Gastroesophageal sphincter (tissue), 4 donors: ENCODE measurements around the gene VPS13D. TPM values are rescaled to one million over a fixed set of nuclear protein-coding genes. Genes with fewer than 3 reads are reported as not detected.

Experiments used
- ATAC-seq: fragments of 150-250 bp; one replicate; pipeline ENCODE4 v1.9.1; 2016; ENCODE audit warnings: mild to moderate bottlenecking, moderate library complexity
- H3K27ac ChIP-seq, 4 donors: fragments of 200-600 bp; sonication (generic) in 3 of 4; 1 replicate in 3 of 4; 2 replicates in 1 of 4; pipeline ENCODE4 v1.5.1; 2016 to 2019
- H3K27me3 ChIP-seq: fragments of 200-600 bp; sonication (generic); one replicate; pipeline ENCODE4 v1.5.1; 2019
- H3K36me3 ChIP-seq, 2 donors: fragments of 200-600 bp; sonication (generic); one replicate each; pipeline ENCODE4 v1.5.1; 2019; ENCODE audit warnings: control low read depth in 1 of 2
- H3K4me1 ChIP-seq, 3 donors: fragments of 200-600 bp; sonication (generic); 1 replicate in 2 of 3; 2 replicates in 1 of 3; pipeline ENCODE4 v1.5.1; 2016 to 2019; ENCODE audit warnings: control low read depth in 2 of 3
- H3K4me3 ChIP-seq, 2 donors: fragments of 200-600 bp; sonication (generic); one replicate each; pipeline ENCODE4 v1.5.1; 2019; ENCODE audit warnings: mild to moderate bottlenecking in 1 of 2, moderate library complexity in 1 of 2
- H3K9me3 ChIP-seq, 3 donors: fragments of 200-600 bp; sonication (generic); one replicate each; pipeline ENCODE4 v1.5.1; 2017 to 2019; ENCODE audit warnings: control low read depth in 2 of 3
- EP300 ChIP-seq: sonication (generic); formaldehyde crosslinking; IDR thresholded peaks from one replicate; pipeline ENCODE4 v1.6.1; 2017; ENCODE audit warnings: antibody characterized with exemption, mild to moderate bottlenecking
- POLR2A ChIP-seq, 2 donors: fragments of 450-650 bp; IDR thresholded peaks; one replicate each; pipeline ENCODE4 v1.6.1; 2017; ENCODE audit warnings: antibody characterized with exemption in 2 of 2, mild to moderate bottlenecking in 2 of 2, moderate library complexity in 1 of 2
- POLR2AphosphoS5 ChIP-seq: sonication (generic); formaldehyde crosslinking; IDR thresholded peaks from one replicate; pipeline ENCODE4 v1.6.1; 2017; ENCODE audit warnings: antibody characterized with exemption
- WGBS, 2 donors: methylation state at CpG; one replicate each; pipeline ENCODE4 v1.1.5; 2018; ENCODE audit warnings: low coverage in 1 of 2; 5-methylcytosine and 5-hydroxymethylcytosine counted together
- total RNA-seq, 4 donors: library from RNA; depleted of rRNA; stranded (reverse); fragments of >200 nt; gene quantifications; one replicate each; pipeline ENCODE4 v1.1.0, GENCODE V29; 2016
- TF ChIP-seq, protein P1 (sequence below), 4 experiments: fragments of 200-600 bp in 2 of 4; fragments of 450-650 bp in 2 of 4; sonication (generic) in 1 of 4; IDR thresholded peaks; one replicate each; pipeline ENCODE4 v1.5.1; 2017 to 2019; ENCODE audit warnings: antibody characterized with exemption in 4 of 4, mild to moderate bottlenecking in 2 of 4, moderate library complexity in 2 of 4

VPS13D gene
- total RNA-seq, 4 donors from 2014 or later, result 62.3 to 95.5 (median 81.5) TPM

DNA sequence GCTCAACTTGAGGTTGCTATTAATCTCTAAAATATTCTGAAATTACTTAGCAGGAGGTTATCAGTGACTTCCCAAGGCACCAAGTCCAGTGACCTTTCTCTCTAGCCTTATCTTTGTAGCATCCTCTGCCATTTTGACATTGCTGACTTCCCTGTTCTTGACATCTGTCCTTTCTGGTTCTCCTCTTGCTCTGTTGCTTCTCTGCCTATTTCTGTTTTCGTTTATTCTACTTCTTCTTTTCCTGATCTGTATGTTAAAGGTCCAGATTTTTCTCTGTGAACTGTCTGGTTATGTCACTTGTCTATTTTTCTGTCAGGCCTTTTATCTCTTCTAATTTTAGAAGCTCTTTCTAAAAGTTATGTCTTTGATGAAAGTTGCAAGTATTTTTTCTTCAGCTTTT, 178.8 kb downstream of the VPS13D start:
- Histone ChIP-seq H3K27me3 (no peaks in the 10 kb centered on the region), H3K4me3 (no peak overlapping the region), H3K9me3 (no peaks in the 10 kb centered on the region), H3K4me1 (peaks cover 23 to 57% (median 35%) of the 10 kb centered on the region in 3 donors), H3K36me3 (peaks cover 0 to 22% of the 10 kb centered on the region in 2 donors), H3K27ac (peak overlapping the region; percentile 77 to 93 (median 82))
- TF ChIP-seq, protein P1, sequence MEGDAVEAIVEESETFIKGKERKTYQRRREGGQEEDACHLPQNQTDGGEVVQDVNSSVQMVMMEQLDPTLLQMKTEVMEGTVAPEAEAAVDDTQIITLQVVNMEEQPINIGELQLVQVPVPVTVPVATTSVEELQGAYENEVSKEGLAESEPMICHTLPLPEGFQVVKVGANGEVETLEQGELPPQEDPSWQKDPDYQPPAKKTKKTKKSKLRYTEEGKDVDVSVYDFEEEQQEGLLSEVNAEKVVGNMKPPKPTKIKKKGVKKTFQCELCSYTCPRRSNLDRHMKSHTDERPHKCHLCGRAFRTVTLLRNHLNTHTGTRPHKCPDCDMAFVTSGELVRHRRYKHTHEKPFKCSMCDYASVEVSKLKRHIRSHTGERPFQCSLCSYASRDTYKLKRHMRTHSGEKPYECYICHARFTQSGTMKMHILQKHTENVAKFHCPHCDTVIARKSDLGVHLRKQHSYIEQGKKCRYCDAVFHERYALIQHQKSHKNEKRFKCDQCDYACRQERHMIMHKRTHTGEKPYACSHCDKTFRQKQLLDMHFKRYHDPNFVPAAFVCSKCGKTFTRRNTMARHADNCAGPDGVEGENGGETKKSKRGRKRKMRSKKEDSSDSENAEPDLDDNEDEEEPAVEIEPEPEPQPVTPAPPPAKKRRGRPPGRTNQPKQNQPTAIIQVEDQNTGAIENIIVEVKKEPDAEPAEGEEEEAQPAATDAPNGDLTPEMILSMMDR (IDR thresholded peaks at IDR 0.05), result no peak
- TF ChIP-seq POLR2A (IDR thresholded peaks at IDR 0.05) (no peak), EP300 (no peak), POLR2AphosphoS5 (no peak)
- no peak for ATAC-seq
- 30 to 54% methylated on average over 1 of the region's 1 CpG for WGBS, 2 donors

DNA sequence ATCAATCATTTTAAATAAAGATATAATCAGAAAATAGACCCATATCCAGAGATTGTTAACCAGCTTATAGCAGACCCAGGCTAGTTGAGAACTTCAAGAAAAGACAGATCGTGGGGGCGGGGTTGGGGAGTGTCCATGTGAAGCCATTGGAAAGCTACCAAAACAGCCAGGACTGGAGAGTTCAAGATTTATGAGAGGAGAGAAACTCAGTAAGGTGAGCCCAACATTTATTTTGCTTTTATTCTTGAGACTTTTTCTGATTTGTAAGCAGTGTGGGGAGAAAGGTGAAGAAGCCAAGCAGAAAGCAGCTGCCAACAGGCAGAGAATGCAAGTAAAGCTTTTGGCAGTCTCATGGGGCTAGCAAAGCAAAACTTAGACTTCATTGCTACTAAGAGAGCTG, 179.9 kb downstream of the VPS13D start:
- Histone ChIP-seq H3K27ac (peak overlapping the region; percentile 73 to 80 (median 76)), H3K9me3 (no peaks in the 10 kb centered on the region), H3K27me3 (no peaks in the 10 kb centered on the region), H3K4me3 (no peak overlapping the region), H3K4me1 (peaks cover 23 to 56% (median 35%) of the 10 kb centered on the region in 3 donors), H3K36me3 (peaks cover 0 to 11% of the 10 kb centered on the region in 2 donors)
- TF ChIP-seq POLR2AphosphoS5 (peak; percentile 28), POLR2A (IDR thresholded peaks at IDR 0.05) (no peak), EP300 (no peak)
- TF ChIP-seq, protein P1 (IDR thresholded peaks at IDR 0.05), result no peak
- ATAC-seq, result no peak
- 25 to 54% methylated on average over 2 of the region's 2 CpGs for WGBS, 2 donors

DNA sequence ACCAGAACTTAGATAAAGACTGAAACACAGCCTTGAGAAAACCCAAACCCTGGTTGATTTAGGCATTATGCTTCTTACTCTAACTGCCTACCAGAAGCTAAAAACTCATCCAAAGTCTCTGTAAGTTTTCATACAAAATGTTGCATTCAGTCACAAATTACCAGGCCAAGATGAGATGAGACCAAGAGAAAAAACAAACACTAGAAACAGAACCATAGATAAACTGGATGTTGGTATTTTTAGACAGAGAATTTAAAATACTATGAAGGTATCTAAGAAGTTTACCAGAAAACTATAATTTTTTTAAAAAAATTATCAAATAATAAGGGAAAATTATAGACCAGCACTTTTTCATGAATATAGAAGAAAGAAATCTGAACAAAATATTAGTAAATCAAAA, 180.5 kb downstream of the VPS13D start:
- H3K36me3 ChIP-seq, result peaks cover 0 to 8% of the 10 kb centered on the region in 2 donors
- H3K4me3 ChIP-seq, result no peak overlapping the region
- no peak for ATAC-seq
- TF ChIP-seq, protein P1 (IDR thresholded peaks at IDR 0.05), result no peak
- no peak for TF ChIP-seq EP300
- peak overlapping the region; percentile 73 to 80 (median 76) for H3K27ac ChIP-seq
- H3K27me3 ChIP-seq, result no peaks in the 10 kb centered on the region
- no peaks in the 10 kb centered on the region for H3K9me3 ChIP-seq
- peaks cover 19 to 49% (median 35%) of the 10 kb centered on the region in 3 donors for H3K4me1 ChIP-seq

DNA sequence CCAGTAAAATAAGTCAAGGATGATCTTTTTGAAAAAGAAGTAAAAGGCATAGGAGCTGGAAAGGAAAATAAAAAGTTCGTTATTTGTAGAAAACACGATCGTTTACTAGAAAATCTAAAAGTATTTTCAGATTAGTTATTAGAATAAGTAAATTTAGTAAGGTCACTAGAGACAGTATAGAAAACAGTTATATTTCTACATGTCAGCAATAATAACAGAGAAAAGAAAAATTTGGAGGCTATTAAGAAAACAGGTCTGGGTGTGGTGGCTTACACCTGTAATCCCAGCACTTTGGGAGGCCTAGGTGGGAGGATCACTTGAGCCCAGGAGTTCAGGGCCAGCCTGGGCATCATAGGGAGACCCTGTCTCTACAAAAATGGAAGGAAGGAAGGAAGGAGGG, 181.3 kb downstream of the VPS13D start:
- TF ChIP-seq POLR2A (IDR thresholded peaks at IDR 0.05), result no peak
- TF ChIP-seq, protein P1 (IDR thresholded peaks at IDR 0.05), result no peak
- TF ChIP-seq EP300, result no peak
- TF ChIP-seq POLR2AphosphoS5, result no peak
- Histone ChIP-seq H3K9me3 (no peaks in the 10 kb centered on the region), H3K27ac (no peak overlapping the region), H3K27me3 (no peaks in the 10 kb centered on the region), H3K36me3 (peaks cover 0 to 15% of the 10 kb centered on the region in 2 donors), H3K4me3 (no peak overlapping the region), H3K4me1 (peaks cover 13 to 42% (median 30%) of the 10 kb centered on the region in 3 donors)
- no peak for ATAC-seq
- WGBS, 2 donors, result 88 to 97% methylated on average over 3 of the region's 3 CpGs

DNA sequence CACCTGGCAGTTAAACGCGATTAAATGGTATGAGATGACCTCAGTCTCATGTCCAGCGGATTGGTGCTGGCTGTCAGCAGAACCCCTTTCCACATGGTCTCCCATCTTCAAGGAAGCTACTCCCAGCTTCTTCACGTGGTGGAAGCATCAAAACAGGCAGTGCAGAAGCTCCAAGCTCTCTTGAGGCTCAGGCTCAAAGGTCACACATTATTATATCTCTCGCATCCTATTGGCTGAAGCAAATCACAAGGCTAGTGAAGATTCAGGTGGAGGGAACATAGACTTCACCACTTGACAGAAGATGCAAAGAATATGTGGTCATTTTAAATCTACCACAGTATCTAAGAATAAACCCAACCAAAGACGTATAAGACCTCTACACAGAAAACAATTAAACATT, 181.9 kb downstream of the VPS13D start:
- no peak for ATAC-seq
- H3K27me3 ChIP-seq, result no peaks in the 10 kb centered on the region
- peaks cover 0 to 21% of the 10 kb centered on the region in 2 donors for H3K36me3 ChIP-seq
- no peaks in the 10 kb centered on the region for H3K9me3 ChIP-seq
- H3K27ac ChIP-seq, result no peak overlapping the region
- H3K4me3 ChIP-seq, result no peak overlapping the region
- TF ChIP-seq POLR2A (IDR thresholded peaks at IDR 0.05) (no peak), POLR2AphosphoS5 (no peak), EP300 (no peak)
- TF ChIP-seq, protein P1 (IDR thresholded peaks at IDR 0.05), result no peak
- H3K4me1 ChIP-seq, result peaks cover 8 to 35% (median 23%) of the 10 kb centered on the region in 3 donors
- 95 to 96% methylated on average over 4 to 6 of the region's 6 CpGs for WGBS, 2 donors
